Measurements from ENCODE around the gene PKP4.

Gene PKP4

DNA sequence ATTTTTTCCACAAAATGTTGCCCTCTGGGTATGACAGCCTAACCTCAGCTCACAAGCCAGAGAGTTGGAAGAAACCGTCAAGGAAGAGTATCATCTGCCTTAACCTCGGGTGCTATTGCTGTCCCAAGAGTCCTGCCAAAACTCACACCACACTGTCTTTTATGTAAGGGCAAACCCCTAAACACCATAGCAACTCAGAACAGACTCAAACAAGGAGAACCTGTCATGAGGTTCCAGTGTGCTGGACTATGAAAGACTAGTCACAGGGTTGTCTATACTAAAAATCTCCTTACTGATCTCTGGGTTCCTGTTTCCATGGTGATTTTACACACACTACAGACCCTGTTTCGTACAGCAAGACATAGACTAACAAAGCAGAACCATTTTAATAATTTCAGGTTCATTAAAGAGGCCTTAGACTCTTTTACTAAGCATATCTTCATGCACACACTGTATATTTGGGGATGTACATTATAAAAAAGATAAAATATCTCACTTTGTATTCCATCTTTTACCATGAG is 159.8 kb downstream of the PKP4 start:
- DNase-seq = no peak

GRCh38 chr2:158618891-158619490 is 162.2 kb downstream of the PKP4 start:
- no peak for DNase-seq

DNA sequence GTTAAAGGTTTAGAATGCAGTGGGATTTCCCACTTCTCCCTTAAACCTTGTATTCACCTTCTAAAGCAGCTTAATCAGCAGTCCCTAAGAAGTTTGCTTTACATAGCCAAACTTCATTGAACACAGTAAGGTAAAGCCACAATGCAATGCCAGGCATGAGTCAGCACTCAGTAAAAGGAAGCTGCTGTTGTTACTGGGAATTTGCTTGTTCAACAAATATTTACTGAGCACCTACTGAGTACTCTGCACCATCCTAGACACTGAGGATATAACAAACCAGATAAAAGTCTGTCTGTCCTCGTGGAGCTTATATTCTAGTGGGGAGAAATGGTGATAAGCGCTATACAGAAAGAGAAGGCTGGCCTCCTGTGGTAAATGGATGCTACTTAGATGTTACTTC is 162.7 kb downstream of the PKP4 start:
- DNase-seq = no peak

DNA sequence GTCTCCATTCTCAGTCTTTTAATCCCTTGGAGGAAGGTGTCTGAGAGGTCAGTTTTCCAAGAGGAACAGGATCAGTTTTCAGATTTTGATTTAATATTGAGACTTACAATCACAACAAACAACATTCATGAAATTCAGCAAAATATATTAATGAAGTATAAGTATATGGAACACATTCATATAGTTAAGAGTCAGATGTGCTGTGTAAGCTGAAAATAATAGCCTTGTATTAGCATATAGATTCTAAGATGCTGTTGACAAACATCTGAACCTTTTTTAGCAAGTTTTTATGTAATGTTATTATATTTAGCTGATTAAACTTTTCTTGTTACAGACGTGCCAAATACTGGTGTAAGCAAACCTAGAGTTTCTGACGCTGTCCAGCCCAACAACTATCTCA is 163.9 kb downstream of the PKP4 start:
- DNase-seq = no peak

DNA sequence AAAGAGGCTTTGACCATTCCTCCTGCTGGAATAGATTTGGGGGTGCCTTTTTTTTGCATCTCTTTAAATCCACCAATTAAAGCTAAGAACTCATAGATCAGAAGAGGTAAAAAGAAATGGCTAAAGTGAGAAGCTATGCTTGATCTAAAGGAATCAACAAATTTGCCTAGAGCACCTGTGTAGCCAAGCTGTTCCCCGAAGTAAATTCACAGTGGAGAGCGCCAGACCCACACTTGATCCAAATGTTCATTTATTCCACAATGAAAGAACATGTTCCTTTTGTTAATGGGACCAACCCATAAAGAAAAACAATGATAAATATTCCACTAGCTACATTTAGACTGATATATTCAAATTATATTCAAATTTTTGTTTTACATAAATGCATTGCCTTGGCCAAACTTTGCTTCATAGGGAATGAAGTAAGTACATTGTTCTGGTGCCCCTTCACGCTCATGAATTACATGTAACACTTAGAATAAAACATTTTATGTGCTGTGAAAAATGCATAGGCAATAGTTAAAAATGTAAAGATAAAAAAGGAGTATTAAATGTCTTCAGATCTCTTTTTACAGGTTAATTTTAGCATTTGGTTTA is 167.4 kb downstream of the PKP4 start:
- no peak for DNase-seq

DNA sequence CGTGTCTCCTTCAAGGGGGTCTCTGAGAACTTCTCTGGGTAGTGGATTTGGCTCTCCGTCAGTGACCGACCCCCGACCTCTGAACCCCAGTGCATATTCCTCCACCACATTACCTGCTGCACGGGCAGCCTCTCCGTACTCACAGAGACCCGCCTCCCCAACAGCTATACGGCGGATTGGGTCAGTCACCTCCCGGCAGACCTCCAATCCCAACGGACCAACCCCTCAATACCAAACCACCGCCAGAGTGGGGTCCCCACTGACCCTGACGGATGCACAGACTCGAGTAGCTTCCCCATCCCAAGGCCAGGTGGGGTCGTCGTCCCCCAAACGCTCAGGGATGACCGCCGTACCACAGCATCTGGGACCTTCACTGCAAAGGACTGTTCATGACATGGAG is 168.2 kb downstream of the PKP4 start:
- DNase-seq = no peak

GRCh38 chr2:158629116-158629515 is 172.4 kb downstream of the PKP4 start:
- no peak for DNase-seq

DNA sequence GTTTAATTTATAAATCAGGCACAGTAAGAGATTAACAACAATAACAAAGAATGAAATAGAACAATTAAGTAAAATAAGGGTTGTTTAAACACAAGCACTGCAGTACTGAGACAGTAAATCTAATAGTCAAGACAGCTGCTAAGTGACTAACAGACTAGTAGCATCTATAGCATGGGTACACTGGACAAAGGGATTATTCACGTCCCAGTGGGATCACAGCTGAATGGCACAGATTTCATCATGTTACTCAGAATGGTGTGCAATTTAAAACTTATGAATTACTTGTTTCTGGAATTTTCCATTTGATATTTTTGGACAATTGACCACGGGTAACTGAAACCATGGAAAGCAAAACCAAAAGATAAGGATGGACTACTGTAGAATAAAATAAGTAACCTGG is 176.5 kb downstream of the PKP4 start:
- DNase-seq = no peak

- DNase-seq = no peak
These were observed 177.9 kb downstream of the PKP4 start for GRCh38 chr2:158634627-158635026.

GRCh38 chr2:158635961-158636601 is 179.3 kb downstream of the PKP4 start:
- DNase-seq = no peak

DNA sequence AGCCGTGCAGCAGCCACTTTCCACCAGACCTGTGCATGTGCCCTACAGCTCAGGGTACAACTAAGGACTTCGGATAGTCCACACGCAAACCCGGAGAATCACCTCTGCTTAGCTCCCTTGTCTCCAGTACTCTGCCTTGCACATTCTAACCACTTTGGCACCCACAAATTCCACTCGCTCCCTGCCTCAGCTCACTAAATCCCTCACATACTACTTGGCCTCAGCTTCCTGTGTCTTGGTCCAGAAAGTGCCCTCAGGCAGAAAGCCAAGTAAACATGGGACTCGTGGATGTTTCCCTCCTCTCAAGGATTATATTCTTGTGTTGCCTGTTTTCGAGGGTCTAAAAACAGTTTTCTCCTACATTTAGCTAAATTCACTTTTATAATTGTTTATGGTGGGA is 180.6 kb downstream of the PKP4 start:
- DNase-seq = no peak

DNA sequence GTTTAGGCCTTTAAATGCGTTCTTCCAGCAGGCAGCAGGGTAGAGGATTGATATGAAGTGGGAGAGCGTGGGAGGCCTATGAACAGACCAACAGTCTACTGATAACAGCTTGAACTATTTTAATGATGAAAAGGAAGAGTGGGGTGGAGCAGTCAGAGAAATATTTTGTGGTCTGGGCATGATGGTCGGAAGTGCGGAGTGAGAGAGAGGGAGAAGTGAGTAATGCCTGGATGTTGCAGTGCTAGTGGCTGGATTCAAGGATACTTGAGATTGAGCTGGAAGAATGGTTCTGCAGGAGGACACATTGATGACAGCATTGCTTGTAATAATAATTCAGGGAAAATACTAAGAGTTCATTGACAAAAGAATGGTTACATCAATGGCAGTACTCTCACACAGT is 187.4 kb downstream of the PKP4 start:
- DNase-seq = no peak

GRCh38 chr2:158645299-158645698 is 188.5 kb downstream of the PKP4 start:
- no peak for DNase-seq

DNA sequence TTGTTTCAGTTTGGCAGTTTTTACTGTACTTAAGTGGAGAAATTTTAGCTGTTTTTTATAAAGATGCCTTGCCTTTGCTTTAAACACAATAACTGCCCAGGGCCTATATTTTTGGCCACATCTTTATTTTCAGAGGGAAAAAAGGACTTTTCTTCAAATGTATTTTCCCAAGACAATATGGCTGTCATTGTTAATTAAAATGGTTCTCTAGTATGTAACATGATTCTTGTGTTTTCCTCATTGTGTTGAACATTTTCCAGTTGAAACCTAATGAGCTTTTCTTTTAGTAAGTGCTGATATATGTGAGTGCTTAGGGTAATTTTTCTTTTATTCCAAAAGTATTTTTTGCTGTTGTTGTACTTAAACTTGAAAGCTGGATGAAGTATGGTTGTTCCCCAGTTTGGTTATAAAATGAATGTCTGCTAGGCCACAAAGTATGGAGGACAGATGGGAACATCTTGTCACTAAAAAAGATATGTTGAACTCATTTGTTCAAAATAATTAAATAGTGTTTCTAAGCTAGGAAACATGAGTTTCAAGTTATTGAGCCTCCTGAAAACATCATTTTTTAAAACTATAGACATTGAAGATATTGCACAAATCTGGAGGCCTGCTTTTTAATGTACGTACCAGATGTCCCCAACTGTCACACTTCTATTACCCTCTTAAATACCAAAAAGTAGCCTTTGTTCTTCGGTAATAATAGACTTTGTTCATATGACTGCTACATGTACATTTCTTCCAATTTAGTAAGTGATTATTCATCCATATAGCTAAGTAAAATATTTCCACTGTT is 190.9 kb downstream of the PKP4 start:
- DNase-seq = no peak

DNA sequence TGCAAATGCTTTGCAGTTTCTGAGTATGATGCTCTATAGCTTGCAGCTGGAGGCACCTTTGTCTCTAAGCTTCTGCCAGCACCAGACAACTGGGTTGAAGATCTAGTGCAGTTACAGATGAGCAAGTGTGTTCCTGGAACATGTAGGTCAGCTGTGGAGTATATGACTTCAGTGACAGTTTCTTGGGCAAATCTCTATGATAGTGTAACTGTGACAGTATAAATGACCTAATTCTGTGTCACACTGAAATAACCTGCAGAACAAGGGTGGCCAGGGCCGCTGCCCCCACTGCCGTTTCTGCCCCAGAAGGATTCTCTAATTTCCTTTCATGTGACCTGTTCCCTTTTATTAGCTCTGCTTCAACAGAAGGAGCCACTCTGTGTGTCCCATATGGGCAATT is 193.1 kb downstream of the PKP4 start:
- DNase-seq = no peak

- no peak for DNase-seq
These were observed 194.1 kb downstream of the PKP4 start for GRCh38 chr2:158650646-158651357.

GRCh38 chr2:158651358-158652057 is 194.8 kb downstream of the PKP4 start:
- DNase-seq = no peak

GRCh38 chr2:158655628-158656027 is 198.9 kb downstream of the PKP4 start:
- DNase-seq = no peak

GRCh38 chr2:158656492-158657229 is 199.9 kb downstream of the PKP4 start:
- no peak for DNase-seq

DNA sequence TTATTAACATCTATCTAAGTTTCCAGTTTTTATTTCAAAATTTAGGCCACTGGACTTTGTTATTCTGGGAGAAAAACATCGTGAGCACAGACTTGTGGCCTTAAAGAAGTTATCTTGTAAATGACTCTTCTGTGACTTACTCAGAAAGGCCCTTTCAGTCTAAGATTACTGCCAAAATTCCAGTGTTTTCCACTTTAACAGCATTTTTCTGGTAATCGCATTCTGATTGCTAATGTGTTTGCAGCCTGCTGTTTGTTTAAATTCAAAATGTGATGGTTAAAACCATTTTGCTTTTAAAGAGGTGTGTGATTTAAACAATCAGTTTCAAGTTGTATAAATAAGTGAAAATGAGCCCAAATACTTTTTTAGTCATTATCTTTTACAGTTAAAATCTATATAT is 201.6 kb downstream of the PKP4 start:
- no peak for DNase-seq

DNA sequence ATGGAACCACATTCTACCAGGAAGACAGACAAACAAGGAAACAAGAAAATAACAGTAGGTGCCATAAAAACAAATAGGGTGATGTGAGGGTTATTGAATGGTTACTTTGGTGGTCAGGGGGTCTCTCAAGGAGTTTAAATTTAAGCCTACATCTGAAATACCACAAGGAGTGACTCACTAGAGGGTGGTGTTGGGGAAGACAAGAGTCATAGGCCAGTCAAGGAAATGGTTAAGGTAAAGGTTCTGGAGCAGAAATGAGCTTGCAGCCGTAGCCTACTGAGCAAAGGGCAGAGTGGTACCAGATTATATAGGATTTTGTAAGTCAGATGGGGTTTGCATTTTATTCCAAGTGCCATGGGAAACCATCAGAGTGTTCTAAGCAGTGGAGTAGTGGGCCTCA is 202.7 kb downstream of the PKP4 start:
- DNase-seq = no peak

GRCh38 chr2:158661231-158661630 is 204.5 kb downstream of the PKP4 start:
- no peak for DNase-seq
